Neural progenitor cell (in vitro differentiated cells): Measurements from ENCODE around the gene ROM1. TPM values are rescaled to one million over a fixed set of nuclear protein-coding genes. Genes with fewer than 3 reads are reported as not detected.

ENCODE experiments used
- DNase-seq: peaks from one replicate; pipeline ENCODE4 v3.0.0-alpha.2; 2016; ENCODE audit warnings: low spot score
- H2AFZ ChIP-seq: fragments of 200-600 bp; sonication (generic); replicated peaks from 2 replicates; pipeline ENCODE4 v1.6.1; 2016; ENCODE audit warnings: antibody characterized with exemption
- H3F3A ChIP-seq: fragments of 200-600 bp; sonication (generic); 2 replicates; pipeline ENCODE4 v1.6.1; 2016; ENCODE audit warnings: antibody characterized with exemption, low read depth
- H3K27ac ChIP-seq: fragments of 200-600 bp; sonication (generic); 2 replicates; pipeline ENCODE4 v1.5.1; 2016; ENCODE audit warnings: mild to moderate bottlenecking
- H3K27me3 ChIP-seq: fragments of 200-600 bp; sonication (generic); 2 replicates; pipeline ENCODE4 v1.6.1; 2016; ENCODE audit warnings: mild to moderate bottlenecking, moderate library complexity
- H3K36me3 ChIP-seq: fragments of 200-600 bp; sonication (generic); 2 replicates; pipeline ENCODE4 v1.5.1; 2016
- H3K4me1 ChIP-seq: fragments of 200-600 bp; sonication (generic); 2 replicates; pipeline ENCODE4 v1.6.1; 2016; ENCODE audit warnings: mixed run types
- H3K4me2 ChIP-seq: fragments of 200-600 bp; sonication (generic); 2 replicates; pipeline ENCODE4 v1.6.1; 2016
- H3K4me3 ChIP-seq: fragments of 200-600 bp; sonication (generic); 2 replicates; pipeline ENCODE4 v1.5.1; 2016
- H3K79me2 ChIP-seq: fragments of 200-600 bp; sonication (generic); 2 replicates; pipeline ENCODE4 v1.6.1; 2016; ENCODE audit warnings: low read depth
- H3K9ac ChIP-seq: fragments of 200-600 bp; sonication (generic); 2 replicates; pipeline ENCODE4 v1.6.1; 2016
- H3K9me3 ChIP-seq: fragments of 200-600 bp; sonication (generic); 2 replicates; pipeline ENCODE4 v1.5.1; 2016; ENCODE audit warnings: low read depth
- H4K20me1 ChIP-seq: fragments of 200-600 bp; sonication (generic); 2 replicates; pipeline ENCODE4 v1.6.1; 2016; ENCODE audit warnings: low read depth
- H3K27ac Mint-ChIP-seq: 3 replicates; pipeline ENCODE4 v1.8.0; 2021; ENCODE audit warnings: mixed read lengths
- H3K27me3 Mint-ChIP-seq: 2 replicates; pipeline ENCODE4 v1.8.0; 2022; ENCODE audit warnings: low read depth, mild to moderate bottlenecking, inconsistent platforms, moderate library complexity, mixed read lengths; ENCODE audit not compliant: insufficient read depth
- H3K36me3 Mint-ChIP-seq: 3 replicates; pipeline ENCODE4 v1.8.0; 2021; ENCODE audit warnings: mixed read lengths
- H3K4me1 Mint-ChIP-seq: 3 replicates; pipeline ENCODE4 v1.8.0; 2021; ENCODE audit warnings: mixed read lengths
- H3K4me3 Mint-ChIP-seq: 3 replicates; pipeline ENCODE4 v1.8.0; 2021; ENCODE audit warnings: mild to moderate bottlenecking, moderate library complexity, mixed read lengths
- H3K9me3 Mint-ChIP-seq: 3 replicates; pipeline ENCODE4 v1.8.0; 2020; ENCODE audit warnings: mixed read lengths
- CTCF ChIP-seq: fragments of 200-600 bp; sonication (generic); IDR thresholded peaks from 2 replicates; pipeline ENCODE4 v1.5.1; 2017; ENCODE audit warnings: antibody characterized with exemption, mild to moderate bottlenecking
- EZH2 ChIP-seq: fragments of 200-600 bp; sonication (generic); IDR thresholded peaks from 2 replicates; pipeline ENCODE4 v1.6.1; 2017; ENCODE audit warnings: antibody characterized with exemption, mild to moderate bottlenecking, moderate library complexity
- EZH2phosphoT487 ChIP-seq: fragments of 200-600 bp; sonication (generic); IDR thresholded peaks from 2 replicates; pipeline ENCODE4 v1.6.1; 2017; ENCODE audit warnings: antibody characterized with exemption
- total RNA-seq: library from RNA; depleted of rRNA; stranded (reverse); fragments of >200 nt; gene quantifications from 2 replicates; pipeline ENCODE4 v1.2.3, GENCODE V29; 2015; ENCODE audit warnings: low replicate concordance

The ROM1 gene
- total RNA-seq, 1 donor from 2014 or later: not detected

GRCh38 chr11:62603072-62603408 is 10.0 kb upstream of the ROM1 start:
- peak overlapping the region; percentile 87 for H3K4me3 ChIP-seq
- peak overlapping the region; percentile 84 for H3K4me2 ChIP-seq
- Mint-ChIP-seq H3K27me3 (peaks cover 6% of the 10 kb centered on the region), H3K9me3 (no peaks in the 10 kb centered on the region), H3K4me3 (peak overlapping the region; percentile 77), H3K4me1 (peaks cover 60% of the 10 kb centered on the region), H3K27ac (no peak overlapping the region), H3K36me3 (peaks cover 25% of the 10 kb centered on the region)
- DNase-seq: no peak
- H3K4me1 ChIP-seq: peaks cover 37% of the 10 kb centered on the region
- no peak overlapping the region for H3K27ac ChIP-seq
- H3K36me3 ChIP-seq: no peaks in the 10 kb centered on the region
- H3K79me2 ChIP-seq: peaks cover 35% of the 10 kb centered on the region
- no peaks in the 10 kb centered on the region for H3K9me3 ChIP-seq
- H4K20me1 ChIP-seq: peaks cover 27% of the 10 kb centered on the region
- H3K9ac ChIP-seq: no peak overlapping the region
- H2AFZ ChIP-seq: no peak overlapping the region
- H3F3A ChIP-seq: peaks cover 57% of the 10 kb centered on the region
- H3K27me3 ChIP-seq: peaks cover 22% of the 10 kb centered on the region
- peak; percentile 61 for TF ChIP-seq EZH2
- TF ChIP-seq EZH2phosphoT487: no peak

GRCh38 chr11:62603776-62604299 is 9.2 kb upstream of the ROM1 start:
- H4K20me1 ChIP-seq: peaks cover 19% of the 10 kb centered on the region
- no peak overlapping the region for H3K9ac ChIP-seq
- peaks cover 6% of the 10 kb centered on the region for H3K27me3 Mint-ChIP-seq
- no peak overlapping the region for H3K27ac ChIP-seq
- H3K4me1 ChIP-seq: peaks cover 37% of the 10 kb centered on the region
- H3K4me3 ChIP-seq: no peak overlapping the region
- peak overlapping the region; percentile 77 for H3K4me3 Mint-ChIP-seq
- H3K9me3 ChIP-seq: no peaks in the 10 kb centered on the region
- peaks cover 27% of the 10 kb centered on the region for H3K79me2 ChIP-seq
- no peak overlapping the region for H3K4me2 ChIP-seq
- TF ChIP-seq CTCF: no peak
- TF ChIP-seq EZH2: no peak
- no peak for TF ChIP-seq EZH2phosphoT487
- peaks cover 52% of the 10 kb centered on the region for H3F3A ChIP-seq
- H3K36me3 Mint-ChIP-seq: peaks cover 17% of the 10 kb centered on the region
- no peak for DNase-seq
- H3K27me3 ChIP-seq: peaks cover 22% of the 10 kb centered on the region
- H3K9me3 Mint-ChIP-seq: no peaks in the 10 kb centered on the region
- H2AFZ ChIP-seq: no peak overlapping the region
- H3K27ac Mint-ChIP-seq: no peak overlapping the region
- peaks cover 56% of the 10 kb centered on the region for H3K4me1 Mint-ChIP-seq
- no peaks in the 10 kb centered on the region for H3K36me3 ChIP-seq

DNA sequence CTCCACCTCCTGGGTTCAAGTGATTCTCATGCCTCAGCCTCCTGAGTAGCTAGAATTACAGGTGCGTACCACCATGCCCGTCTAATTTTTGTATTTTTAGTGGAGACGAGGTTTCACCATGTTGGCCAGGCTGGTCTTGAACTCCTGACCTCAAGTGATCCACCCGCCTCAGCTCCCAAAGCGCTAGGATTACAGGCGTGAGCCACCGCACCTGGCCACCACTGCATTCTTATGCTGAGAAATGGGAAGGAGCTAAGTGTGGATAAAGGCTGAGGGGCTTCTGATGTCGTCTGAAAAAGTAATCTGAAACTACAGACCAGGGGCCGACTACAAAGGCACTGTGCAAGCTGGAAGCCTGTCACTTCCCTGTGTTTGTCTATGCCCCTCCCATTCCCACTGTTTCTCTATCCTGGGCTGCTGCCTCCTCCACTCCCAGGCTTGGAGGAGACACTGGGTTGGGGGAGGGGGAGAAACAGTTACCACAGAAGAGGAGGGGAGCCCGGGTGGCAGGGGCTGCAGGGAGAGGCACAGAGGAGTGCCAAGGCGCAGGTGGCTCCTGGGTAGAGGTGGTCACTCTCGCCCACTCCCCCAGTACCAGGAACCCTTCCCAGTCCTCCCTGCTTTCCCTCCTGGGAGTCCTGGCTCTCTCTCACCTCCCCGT is 8.5 kb upstream of the ROM1 start:
- Mint-ChIP-seq H3K4me3 (peak overlapping the region; percentile 44), H3K9me3 (no peaks in the 10 kb centered on the region), H3K27ac (peak overlapping the region; percentile 59), H3K27me3 (peaks cover 6% of the 10 kb centered on the region), H3K36me3 (peaks cover 15% of the 10 kb centered on the region), H3K4me1 (peaks cover 48% of the 10 kb centered on the region)
- DNase-seq: peak; percentile 85
- Histone ChIP-seq H4K20me1 (peaks cover 12% of the 10 kb centered on the region), H3K4me2 (peak overlapping the region; percentile 51), H3F3A (peaks cover 45% of the 10 kb centered on the region), H3K4me3 (no peak overlapping the region), H2AFZ (no peak overlapping the region), H3K79me2 (peaks cover 19% of the 10 kb centered on the region), H3K27me3 (peaks cover 22% of the 10 kb centered on the region), H3K9me3 (no peaks in the 10 kb centered on the region), H3K36me3 (no peaks in the 10 kb centered on the region), H3K9ac (no peak overlapping the region), H3K4me1 (peaks cover 32% of the 10 kb centered on the region), H3K27ac (peak overlapping the region; percentile 27)
- TF ChIP-seq EZH2 (no peak), EZH2phosphoT487 (no peak), CTCF (no peak)

DNA sequence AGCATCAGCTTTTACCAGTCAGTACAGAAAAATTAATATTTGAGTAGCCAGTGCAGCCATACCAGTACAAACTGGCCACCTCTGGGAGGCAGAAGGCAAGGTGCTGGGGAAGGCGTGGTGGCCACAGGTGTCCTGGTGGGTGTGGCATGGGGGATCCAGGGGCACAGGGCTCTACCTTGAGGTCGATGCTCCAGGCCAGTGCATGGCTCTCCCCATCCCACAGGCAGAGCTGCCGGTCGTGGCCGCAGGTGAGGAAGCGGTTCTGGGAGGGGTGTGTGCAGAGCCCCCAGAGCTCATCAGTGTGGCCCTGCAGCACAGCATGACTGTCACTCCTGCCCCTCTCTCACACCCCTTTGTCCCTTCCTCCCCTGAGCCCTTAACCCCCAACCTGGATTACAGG is 7.6 kb upstream of the ROM1 start:
- H3F3A ChIP-seq: peaks cover 39% of the 10 kb centered on the region
- H3K27me3 Mint-ChIP-seq: peaks cover 6% of the 10 kb centered on the region
- no peaks in the 10 kb centered on the region for H3K9me3 ChIP-seq
- H3K4me1 ChIP-seq: peaks cover 25% of the 10 kb centered on the region
- H2AFZ ChIP-seq: no peak overlapping the region
- H3K36me3 ChIP-seq: no peaks in the 10 kb centered on the region
- TF ChIP-seq EZH2 (no peak), EZH2phosphoT487 (no peak), CTCF (no peak)
- peaks cover 22% of the 10 kb centered on the region for H3K27me3 ChIP-seq
- H3K4me1 Mint-ChIP-seq: peaks cover 45% of the 10 kb centered on the region
- H3K9ac ChIP-seq: no peak overlapping the region
- peak overlapping the region; percentile 47 for H3K4me3 Mint-ChIP-seq
- H3K27ac Mint-ChIP-seq: peak overlapping the region; percentile 59
- H3K4me3 ChIP-seq: no peak overlapping the region
- H3K9me3 Mint-ChIP-seq: no peaks in the 10 kb centered on the region
- peaks cover 10% of the 10 kb centered on the region for H3K79me2 ChIP-seq
- peaks cover 13% of the 10 kb centered on the region for H3K36me3 Mint-ChIP-seq
- H3K4me2 ChIP-seq: no peak overlapping the region
- peaks cover 3% of the 10 kb centered on the region for H4K20me1 ChIP-seq
- no peak overlapping the region for H3K27ac ChIP-seq
- no peak for DNase-seq
